H9 (cell line): Measurements from ENCODE around the gene IGFLR1. TPM values are rescaled to one million over a fixed set of nuclear protein-coding genes. Genes with fewer than 3 reads are reported as not detected.

Experiments
- DNase-seq: peaks from one replicate; pipeline ENCODE4 v3.0.0-alpha.2; 2017
- H2AFZ ChIP-seq: one replicate; pipeline ENCODE4 v1.6.1; 2013; ENCODE audit warnings: mild to moderate bottlenecking, low read length, control low read depth, moderate library complexity
- H2AK5ac ChIP-seq: 2 replicates; pipeline ENCODE4 v1.6.1; 2013; ENCODE audit warnings: low read length, control low read depth, mixed read lengths; ENCODE audit not compliant: insufficient read length
- H2BK120ac ChIP-seq: one replicate; pipeline ENCODE4 v1.6.1; 2013; ENCODE audit warnings: low read depth, mild to moderate bottlenecking, low read length, control low read depth, inconsistent platforms; ENCODE audit not compliant: poor library complexity, severe bottlenecking
- H2BK12ac ChIP-seq: 2 replicates; pipeline ENCODE4 v1.6.1; 2013; ENCODE audit warnings: low read length, control low read depth, mixed read lengths, low read depth; ENCODE audit not compliant: insufficient read length
- H2BK15ac ChIP-seq: 2 replicates; pipeline ENCODE4 v1.6.1; 2013; ENCODE audit warnings: low read depth, low read length, control low read depth
- H2BK20ac ChIP-seq: one replicate; pipeline ENCODE4 v1.6.1; 2013; ENCODE audit warnings: low read depth, mild to moderate bottlenecking, low read length, control low read depth, inconsistent platforms; ENCODE audit not compliant: poor library complexity, severe bottlenecking
- H2BK5ac ChIP-seq: 2 replicates; pipeline ENCODE4 v1.6.1; 2013; ENCODE audit warnings: low read length, control low read depth, mixed read lengths; ENCODE audit not compliant: insufficient read length
- H3K14ac ChIP-seq: 2 replicates; pipeline ENCODE4 v1.6.1; 2013; ENCODE audit warnings: low read length, control low read depth; ENCODE audit not compliant: insufficient read depth
- H3K18ac ChIP-seq: 2 replicates; pipeline ENCODE4 v1.6.1; 2013; ENCODE audit warnings: low read depth, mild to moderate bottlenecking, mixed read lengths, low read length, control low read depth; ENCODE audit not compliant: insufficient read length
- H3K23ac ChIP-seq: 2 replicates; pipeline ENCODE4 v1.6.1; 2013; ENCODE audit warnings: low read length, control low read depth, mixed read lengths, low read depth; ENCODE audit not compliant: insufficient read length
- H3K23me2 ChIP-seq: 2 replicates; pipeline ENCODE4 v1.6.1; 2013; ENCODE audit warnings: low read depth, mild to moderate bottlenecking, mixed read lengths, low read length, control low read depth; ENCODE audit not compliant: insufficient read length, poor library complexity, severe bottlenecking
- H3K27ac ChIP-seq: 2 replicates; pipeline ENCODE4 v1.5.1; 2013; ENCODE audit warnings: low read length, control low read depth, mixed read lengths, low read depth; ENCODE audit not compliant: insufficient read length
- H3K27me3 ChIP-seq: 2 replicates; pipeline ENCODE4 v1.6.1; 2013; ENCODE audit warnings: low read length, control low read depth, inconsistent platforms; ENCODE audit not compliant: insufficient read depth
- H3K4ac ChIP-seq: 2 replicates; pipeline ENCODE4 v1.6.1; 2013; ENCODE audit warnings: low read depth, mild to moderate bottlenecking, control low read depth, inconsistent platforms, low read length, moderate library complexity
- H3K4me1 ChIP-seq: 2 replicates; pipeline ENCODE4 v1.6.1; 2013; ENCODE audit warnings: low read length, control low read depth, inconsistent platforms; ENCODE audit not compliant: insufficient read depth
- H3K4me2 ChIP-seq: 2 replicates; pipeline ENCODE4 v1.6.1; 2013; ENCODE audit warnings: low read length, control low read depth, mixed read lengths; ENCODE audit not compliant: insufficient read length, insufficient read depth
- H3K56ac ChIP-seq: 2 replicates; pipeline ENCODE4 v1.6.1; 2013; ENCODE audit warnings: low read depth, mild to moderate bottlenecking, mixed read lengths, low read length, control low read depth; ENCODE audit not compliant: insufficient read length
- H3K79me1 ChIP-seq: 2 replicates; pipeline ENCODE4 v1.6.1; 2013; ENCODE audit warnings: low read depth, mild to moderate bottlenecking, moderate library complexity, low read length, control low read depth, inconsistent platforms; ENCODE audit not compliant: insufficient read depth, poor library complexity, severe bottlenecking
- H3K79me2 ChIP-seq: 2 replicates; pipeline ENCODE4 v1.6.1; 2013; ENCODE audit warnings: low read length, control low read depth, inconsistent platforms; ENCODE audit not compliant: insufficient read depth
- H3K9ac ChIP-seq: 2 replicates; pipeline ENCODE4 v1.6.1; 2013; ENCODE audit warnings: low read length, control low read depth, mixed read lengths; ENCODE audit not compliant: insufficient read length; ENCODE audit errors: extremely low read depth
- H3K9me3 ChIP-seq: one replicate; pipeline ENCODE4 v1.6.1; 2013; ENCODE audit warnings: low read depth, low read length, inconsistent platforms; ENCODE audit not compliant: control insufficient read depth
- H3T11ph ChIP-seq: one replicate; pipeline ENCODE4 v1.6.1; 2013; ENCODE audit warnings: mild to moderate bottlenecking, low read length, control low read depth, inconsistent platforms
- H4K20me1 ChIP-seq: one replicate; pipeline ENCODE4 v1.6.1; 2013; ENCODE audit not compliant: control insufficient read depth, insufficient read length, insufficient read depth
- H4K5ac ChIP-seq: 2 replicates; pipeline ENCODE4 v1.6.1; 2013; ENCODE audit warnings: low read depth, mild to moderate bottlenecking, mixed read lengths, low read length, control low read depth; ENCODE audit not compliant: insufficient read length
- H4K8ac ChIP-seq: replicated peaks from 2 replicates; pipeline ENCODE4 v1.6.1; 2013; ENCODE audit warnings: low read length, control low read depth, mixed read lengths, low read depth; ENCODE audit not compliant: insufficient read length
- H4K91ac ChIP-seq: 2 replicates; pipeline ENCODE4 v1.6.1; 2013; ENCODE audit warnings: low read depth, mild to moderate bottlenecking, moderate library complexity, mixed read lengths, low read length, control low read depth; ENCODE audit not compliant: insufficient read length
- H3K27ac Mint-ChIP-seq, 3 experiments: 2 replicates in 2 of 3; 3 replicates in 1 of 3; pipeline ENCODE4 v1.8.0; 2020 to 2021; ENCODE audit warnings: mixed read lengths in 3 of 3, mild to moderate bottlenecking in 1 of 3, moderate library complexity in 1 of 3
- H3K27me3 Mint-ChIP-seq: 2 replicates; pipeline ENCODE4 v1.8.0; 2021; ENCODE audit warnings: low read depth, mild to moderate bottlenecking, moderate library complexity, mixed read lengths
- H3K36me3 Mint-ChIP-seq, 3 experiments: 2 replicates in 2 of 3; 3 replicates in 1 of 3; pipeline ENCODE4 v1.8.0; 2020 to 2021; ENCODE audit warnings: low read depth in 3 of 3, mixed read lengths in 3 of 3; ENCODE audit not compliant: insufficient read depth in 1 of 3
- H3K4me1 Mint-ChIP-seq, 2 experiments: 2 replicates each; pipeline ENCODE4 v1.8.0; 2020; ENCODE audit warnings: mixed read lengths in 2 of 2
- H3K4me3 Mint-ChIP-seq, 2 experiments: 2 replicates in 1 of 2; 3 replicates in 1 of 2; pipeline ENCODE4 v1.8.0; 2020 to 2021; ENCODE audit warnings: mild to moderate bottlenecking in 2 of 2, mixed read lengths in 2 of 2, moderate library complexity in 1 of 2
- H3K9me3 Mint-ChIP-seq, 2 experiments: 2 replicates in 1 of 2; 3 replicates in 1 of 2; pipeline ENCODE4 v1.8.0; 2020; ENCODE audit warnings: mild to moderate bottlenecking in 2 of 2, mixed read lengths in 2 of 2, moderate library complexity in 1 of 2
- CTCF ChIP-seq: fragments of 200-600 bp; sonication (generic); conservative IDR thresholded peaks from 3 replicates; pipeline ENCODE4 v1.8.0; 2021; ENCODE audit warnings: antibody characterized with exemption, mild to moderate bottlenecking
- WGBS: extraction: QIAGEN DNeasy Blood & Tissue Kit; methylation state at CpG from one replicate; pipeline ENCODE4 v1.1.7; 2013; ENCODE audit warnings: missing lambda C conversion rate, low lambda C conversion rate, mixed read lengths; ENCODE audit not compliant: insufficient read length; ENCODE audit errors: extremely low coverage; 5-methylcytosine and 5-hydroxymethylcytosine counted together
- total RNA-seq: library from RNA; stranded (reverse); gene quantifications from 2 replicates; pipeline ENCODE4 v1.2.1, GENCODE V29; 2021

IGFLR1 gene
- total RNA-seq, 1 experiment from 2014 or later, result 2.9 TPM

GRCh38 chr19:35729021-35729420, 13.2 kb downstream of the IGFLR1 start:
- H4K20me1 ChIP-seq, result no peaks in the 10 kb centered on the region
- no peak overlapping the region for H3K18ac ChIP-seq
- H3K56ac ChIP-seq, result no peak overlapping the region
- no peaks in the 10 kb centered on the region for H3K27me3 ChIP-seq
- H3K27me3 Mint-ChIP-seq, result no peaks in the 10 kb centered on the region; the same call in 1 of the 2 replicates
- no peaks in the 10 kb centered on the region for H3K4me1 ChIP-seq
- no peak overlapping the region for H2BK5ac ChIP-seq
- H2AK5ac ChIP-seq, result no peak overlapping the region
- H3K79me1 ChIP-seq, result no peaks in the 10 kb centered on the region
- H3K9me3 Mint-ChIP-seq, result no peaks in the 10 kb centered on the region
- TF ChIP-seq CTCF, result no peak
- H2BK15ac ChIP-seq, result no peak overlapping the region
- H3T11ph ChIP-seq, result no peak overlapping the region
- H3K23me2 ChIP-seq, result no peaks in the 10 kb centered on the region
- H2BK20ac ChIP-seq, result no peak overlapping the region
- no peak overlapping the region for H2BK120ac ChIP-seq
- DNase-seq, result no peak
- H3K4me1 Mint-ChIP-seq, result no peaks in the 10 kb centered on the region
- H3K4me2 ChIP-seq, result no peak overlapping the region
- H4K5ac ChIP-seq, result no peak overlapping the region
- no peak overlapping the region for H2BK12ac ChIP-seq
- no peak overlapping the region for H3K23ac ChIP-seq
- H2AFZ ChIP-seq, result no peak overlapping the region
- H3K36me3 Mint-ChIP-seq, result peaks cover 57 to 81% (median 81%) of the 10 kb centered on the region in 3 experiments
- H3K27ac Mint-ChIP-seq, result no peak overlapping the region
- no peak overlapping the region for H3K9ac ChIP-seq
- no peaks in the 10 kb centered on the region for H3K9me3 ChIP-seq
- no CpG with 5 or more reads among the region's 18 CpGs for WGBS
- no peak overlapping the region for H3K4ac ChIP-seq
- H4K91ac ChIP-seq, result no peak overlapping the region
- H3K14ac ChIP-seq, result no peak overlapping the region
- H3K79me2 ChIP-seq, result no peaks in the 10 kb centered on the region
- no peak overlapping the region for H3K27ac ChIP-seq
- H3K4me3 Mint-ChIP-seq, result no peak overlapping the region
- no peak overlapping the region for H4K8ac ChIP-seq
